Stimulated activated CD4-positive, alpha-beta T cell treated with anti-CD3 and anti-CD28 coated beads, Interleukin-1b, Interleukin-23, amount 100 ng/mL, for 24 hours (primary cell): ENCODE results near the gene LDAH.
"Not testable (repeated sequence)": the region's sequence is repeated elsewhere in the genome, so short reads cannot be mapped to it uniquely, and the experiment has no call there.

Experiments
- DNase-seq, 4 experiments: peaks; one replicate each; pipeline ENCODE4 v3.0.0-alpha.2; 2020; ENCODE audit warnings: low read depth in 4 of 4, low spot score in 1 of 4

Gene LDAH

GRCh38 chr2:20723543-20723942 lies 99.4 kb downstream of the LDAH start:
- no peak for DNase-seq

- no peak for DNase-seq
These were observed 100.2 kb downstream of the LDAH start for GRCh38 chr2:20722592-20723240.

DNA sequence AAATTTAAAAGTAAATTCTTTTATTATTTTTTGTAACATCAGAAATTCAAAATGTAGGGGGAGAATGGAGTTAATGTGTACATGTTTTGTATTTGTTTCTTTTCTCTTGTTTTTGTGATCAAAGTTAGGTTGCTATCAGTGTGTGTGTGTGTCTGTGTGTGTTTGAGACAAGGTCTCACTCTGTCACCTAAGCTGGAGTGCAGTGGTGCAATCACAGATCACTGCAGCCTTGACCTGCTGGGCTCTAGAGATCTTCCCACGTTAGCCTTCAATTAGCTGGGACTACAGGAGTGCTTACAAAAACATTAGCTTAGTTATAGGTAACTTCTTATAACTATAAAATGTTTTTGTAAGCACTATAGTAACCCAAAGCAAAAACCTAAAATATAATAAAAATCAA lies 105.3 kb downstream of the LDAH start:
- DNase-seq, result no peak

GRCh38 chr2:20716164-20716563 lies 106.7 kb downstream of the LDAH start:
- not testable (repeated sequence) for DNase-seq

- DNase-seq, result not testable (repeated sequence)
These were observed 108.5 kb downstream of the LDAH start for GRCh38 chr2:20714412-20714811.

DNA sequence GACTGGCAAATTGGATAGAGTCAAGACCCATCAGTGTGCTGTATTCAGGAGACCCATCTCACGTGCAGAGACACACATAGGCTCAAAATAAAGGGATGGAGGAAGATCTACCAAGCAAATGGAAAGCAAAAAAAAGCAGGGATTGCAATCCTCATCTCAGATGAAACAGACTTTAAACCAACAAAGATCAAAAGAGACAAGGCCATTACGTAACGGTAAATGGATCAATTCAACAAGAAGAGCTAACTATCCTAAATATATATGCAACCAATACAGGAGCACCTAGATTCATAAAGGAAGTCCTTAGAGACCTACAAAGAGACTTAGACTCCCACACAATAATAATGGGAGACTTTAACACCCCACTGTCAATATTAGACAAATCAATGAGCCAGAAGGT lies 109.3 kb downstream of the LDAH start:
- DNase-seq, result not testable (repeated sequence)

- not testable (repeated sequence) for DNase-seq
These were observed 111.3 kb downstream of the LDAH start for GRCh38 chr2:20711641-20712040.

GRCh38 chr2:20707601-20708000 lies 115.3 kb downstream of the LDAH start:
- DNase-seq, result no peak

GRCh38 chr2:20706786-20707185 lies 116.1 kb downstream of the LDAH start:
- DNase-seq, result no peak

DNA sequence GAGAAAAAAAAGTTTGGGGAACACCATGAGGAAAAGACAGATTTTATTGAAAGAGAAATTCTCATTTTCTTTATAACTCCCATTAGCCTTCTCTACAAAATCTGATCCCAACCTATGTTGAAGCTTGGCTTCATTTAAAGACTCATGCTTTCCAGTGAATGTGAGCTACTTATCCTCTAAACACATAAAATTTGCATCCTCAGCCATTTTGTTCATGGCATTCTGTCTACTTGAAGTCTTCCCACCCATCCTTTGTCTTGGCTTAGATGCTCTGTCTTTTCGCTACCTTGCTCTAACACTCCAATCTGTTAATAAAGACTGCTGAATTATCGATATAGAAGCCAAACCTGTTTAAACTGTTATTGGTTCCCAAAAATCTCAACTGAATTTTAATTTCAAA lies 116.7 kb downstream of the LDAH start:
- no peak for DNase-seq

GRCh38 chr2:20704886-20705285 lies 118.0 kb downstream of the LDAH start:
- no peak for DNase-seq

DNA sequence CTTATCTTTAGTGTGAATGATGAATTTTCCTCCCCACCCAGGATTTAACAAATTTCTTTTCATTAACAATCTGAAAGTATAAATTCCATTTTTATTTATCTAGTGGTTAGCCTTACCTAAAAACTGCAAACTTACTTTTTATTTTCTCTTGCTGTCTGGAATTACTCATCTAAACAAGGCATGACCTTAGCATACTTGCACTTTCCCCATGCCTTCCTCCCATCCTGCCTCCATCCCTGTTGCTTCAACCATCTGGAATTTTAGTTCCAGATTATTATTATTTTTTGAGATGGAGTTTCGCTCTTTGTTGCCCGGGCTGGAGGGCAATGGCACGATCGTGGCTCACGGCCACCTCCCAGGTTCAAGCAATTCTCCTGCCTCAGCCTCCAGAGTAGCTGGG lies 120.3 kb downstream of the LDAH start:
- no peak for DNase-seq

DNA sequence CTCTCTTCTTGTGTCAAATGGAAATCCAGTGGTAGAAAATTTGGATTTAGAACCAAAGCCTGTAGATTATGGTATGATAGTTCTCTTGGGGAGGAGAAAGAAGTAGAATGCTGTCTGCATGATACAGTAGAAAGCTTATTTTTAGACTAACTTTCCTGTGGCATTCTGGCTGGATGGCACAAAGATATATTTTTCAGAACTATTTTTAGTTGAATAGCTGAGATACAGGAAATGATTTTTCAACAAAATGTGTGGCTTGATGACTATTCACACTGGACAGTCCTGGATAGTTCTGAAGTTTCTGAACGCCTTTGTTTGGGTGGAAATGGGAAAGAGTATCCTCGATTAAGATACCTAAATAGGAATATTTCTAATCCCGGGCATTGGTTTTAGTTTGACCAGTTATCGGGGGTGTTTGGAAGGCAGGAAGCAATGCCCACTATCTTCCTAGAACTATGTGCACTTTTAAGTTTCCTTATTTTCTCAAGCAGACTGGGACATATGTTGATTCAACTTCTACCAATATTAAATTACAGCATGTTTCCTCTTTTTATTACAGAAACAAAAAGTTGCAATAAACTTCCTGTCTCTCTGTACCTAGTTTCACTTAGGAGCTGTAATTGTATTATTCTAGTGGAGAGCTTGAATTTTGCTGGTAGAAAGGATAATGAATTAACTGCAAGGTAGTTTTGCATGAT lies 123.8 kb downstream of the LDAH start:
- no peak for DNase-seq

GRCh38 chr2:20697322-20697934 lies 125.5 kb downstream of the LDAH start:
- no peak for DNase-seq

DNA sequence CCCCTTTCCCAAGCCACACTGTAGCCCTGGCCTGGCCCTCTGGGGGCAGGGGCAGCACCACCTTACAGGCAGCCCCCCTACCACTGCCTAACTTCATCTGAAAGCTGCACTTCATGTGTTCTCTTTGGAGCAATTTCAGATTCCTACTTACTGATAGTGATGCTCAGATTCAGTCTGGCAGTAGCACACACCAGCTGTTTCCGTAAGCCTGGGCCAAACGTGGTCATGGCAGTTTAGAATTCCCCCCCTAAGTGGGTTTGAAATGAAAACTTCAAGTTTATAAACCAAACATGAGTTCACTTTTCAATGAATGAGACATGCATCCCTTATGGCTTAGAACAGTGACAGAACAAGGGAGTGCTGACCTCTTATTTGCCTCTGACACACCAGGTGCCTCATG lies 126.5 kb downstream of the LDAH start:
- no peak for DNase-seq

GRCh38 chr2:20693317-20693716 lies 129.6 kb downstream of the LDAH start:
- no peak for DNase-seq

GRCh38 chr2:20692081-20692480 lies 130.8 kb downstream of the LDAH start:
- DNase-seq, result no peak

DNA sequence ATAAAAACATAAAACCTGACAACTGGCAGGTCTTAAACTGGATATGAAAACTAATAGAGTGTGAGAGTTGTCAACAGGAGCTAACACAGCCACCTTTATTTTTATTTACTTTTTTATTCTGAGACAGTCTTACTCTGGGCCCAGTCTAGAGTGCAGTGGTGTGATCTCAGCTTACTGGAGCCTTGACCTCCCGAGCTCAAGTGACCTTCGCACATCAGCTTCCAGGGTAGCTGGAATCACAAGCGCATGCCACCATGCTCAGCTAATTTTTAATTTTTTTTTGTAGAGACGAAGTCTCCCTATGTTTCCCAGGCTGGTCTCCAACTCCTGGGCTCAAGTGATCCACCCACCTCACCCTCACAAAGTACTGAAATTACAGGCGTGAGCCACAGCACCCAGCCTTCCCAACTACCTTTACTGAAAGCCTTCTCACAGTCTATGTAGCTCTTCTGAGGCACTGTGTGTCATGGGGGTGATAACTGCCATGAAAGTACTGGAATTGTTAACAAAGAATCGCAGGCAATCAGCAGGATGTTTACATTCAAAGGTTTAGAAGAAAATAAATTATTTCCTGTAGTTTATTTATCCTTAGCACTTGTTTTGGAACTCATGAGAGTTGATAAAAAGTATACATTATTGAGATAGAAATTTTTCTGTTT lies 131.7 kb downstream of the LDAH start:
- DNase-seq, result no peak

DNA sequence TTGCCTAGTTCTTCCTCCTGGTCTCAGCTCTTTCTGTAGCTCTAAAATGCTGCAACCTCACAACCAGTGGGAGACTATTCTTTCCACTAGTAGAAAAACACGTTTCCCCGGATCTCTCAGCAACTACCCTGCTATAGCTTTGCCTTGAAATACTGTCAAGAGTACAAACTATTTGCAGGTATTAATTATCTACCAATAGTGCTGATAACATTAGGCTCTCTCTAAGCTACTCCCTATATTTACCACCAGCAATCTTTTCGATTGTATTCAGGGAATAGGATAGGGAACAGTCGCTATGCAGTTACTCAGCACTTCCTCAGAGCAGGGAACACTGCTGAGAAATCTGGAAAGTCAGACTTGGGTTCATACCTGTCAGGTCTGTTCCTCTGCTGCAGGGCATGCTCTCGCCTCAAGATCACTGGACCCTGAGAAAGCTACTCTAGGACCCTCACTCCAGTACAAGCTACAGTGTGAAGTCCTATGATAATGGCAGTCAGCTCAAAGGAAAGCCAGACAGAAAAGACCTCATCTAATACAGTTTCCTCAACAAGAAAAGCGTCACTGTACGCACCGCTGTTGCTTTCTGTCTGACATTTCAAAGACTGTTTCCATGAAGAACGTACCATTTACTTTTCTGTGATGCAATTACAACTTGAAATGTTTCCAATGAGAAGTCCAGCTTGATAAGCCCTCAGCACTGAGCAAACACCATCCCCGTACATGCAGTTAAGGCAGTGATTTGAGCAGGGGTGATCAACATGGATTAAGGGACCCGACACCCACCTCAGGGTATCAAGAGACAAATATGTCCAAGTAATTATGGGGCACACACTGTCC lies 133.3 kb downstream of the LDAH start:
- no peak for DNase-seq

DNA sequence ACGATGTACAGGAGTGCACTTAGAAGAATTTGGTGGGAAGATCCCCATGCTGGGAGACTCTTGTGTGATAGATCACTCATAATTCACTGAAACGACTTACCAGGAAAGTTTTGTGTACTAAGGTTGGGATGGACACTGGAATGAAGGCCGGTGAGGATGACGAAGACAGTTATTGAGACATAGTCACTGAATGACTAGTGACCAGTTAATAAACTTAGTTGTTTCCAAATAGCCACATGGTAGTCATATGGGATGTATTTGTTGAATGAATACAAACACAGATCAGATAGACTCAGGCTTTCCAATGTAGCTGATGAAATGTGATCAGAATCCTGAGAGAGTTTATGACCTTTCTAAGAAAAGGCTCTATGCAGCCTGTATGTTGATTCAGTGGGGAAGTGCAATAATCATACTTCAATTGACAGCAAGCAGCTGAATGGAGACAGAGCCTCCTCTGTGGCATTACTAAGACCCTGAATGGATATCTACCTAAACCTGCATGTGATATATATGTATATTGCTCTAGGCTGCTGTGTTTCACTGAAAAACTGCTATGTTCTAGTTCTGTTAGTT lies 135.6 kb downstream of the LDAH start:
- no peak for DNase-seq

GRCh38 chr2:20684581-20685063 lies 138.3 kb downstream of the LDAH start:
- DNase-seq, result no peak
